H1 (cell line): Measurements from ENCODE around the gene LHFPL2. TPM values are rescaled to one million over a fixed set of nuclear protein-coding genes. Genes with fewer than 3 reads are reported as not detected.
A peak's percentile ranks its signal among the peaks of the same experiment; 100 is the strongest.

ENCODE experiments used
- CTCF ChIA-PET: fragments of 300-600 bp; sonication (Branson Sonifier 250); formaldehyde crosslinking; loops from one replicate; lab custom pipeline; 2021; ENCODE audit not compliant: partially characterized antibody; lab: Charles Lee
- POLR2A ChIA-PET: fragments of 300-600 bp; sonication (Branson Sonifier 250); formaldehyde crosslinking; loops from one replicate; lab custom pipeline; 2021; ENCODE audit warnings: inconsistent platforms; ENCODE audit not compliant: partially characterized antibody; lab: Charles Lee
- DNase-seq, 2 experiments: peaks; one replicate each; pipeline versions ENCODE4 v3.0.0 to v3.0.0-alpha.2; 2010 to 2022; ENCODE audit warnings: low spot score in 2 of 2, low read depth in 1 of 2, mixed read lengths in 1 of 2
- FAIRE-seq: peaks from 2 replicates; lab custom pipeline; 2011; peaks lifted over from hg19 to GRCh38; lab: Jason Lieb, UNC
- H2AFZ ChIP-seq: 2 replicates; pipeline ENCODE4 v1.8.1; 2012; ENCODE audit warnings: low read length, inconsistent platforms
- H2AK5ac ChIP-seq: 2 replicates; pipeline ENCODE4 v1.6.1; 2013; ENCODE audit warnings: low read depth, low read length
- H2BK120ac ChIP-seq: replicated peaks from 2 replicates; pipeline ENCODE3; 2013; ENCODE audit warnings: low read depth, low read length, inconsistent platforms
- H2BK12ac ChIP-seq: 2 replicates; pipeline ENCODE4 v1.6.1; 2013; ENCODE audit warnings: low read depth, low read length
- H2BK15ac ChIP-seq: 2 replicates; pipeline ENCODE4 v1.6.1; 2013; ENCODE audit warnings: low read length
- H2BK20ac ChIP-seq: 2 replicates; pipeline ENCODE4 v1.6.1; 2013; ENCODE audit warnings: low read length
- H2BK5ac ChIP-seq: 2 replicates; pipeline ENCODE4 v1.6.1; 2013; ENCODE audit warnings: low read depth, low read length
- H3K14ac ChIP-seq: 2 replicates; pipeline ENCODE4 v1.6.1; 2013; ENCODE audit warnings: inconsistent platforms; ENCODE audit not compliant: insufficient read length
- H3K18ac ChIP-seq: 2 replicates; pipeline ENCODE4 v1.6.1; 2013; ENCODE audit warnings: low read length; ENCODE audit errors: extremely low read depth
- H3K23ac ChIP-seq: 2 replicates; pipeline ENCODE4 v1.6.1; 2013; ENCODE audit warnings: inconsistent platforms; ENCODE audit not compliant: insufficient read length
- H3K23me2 ChIP-seq: 2 replicates; pipeline ENCODE4 v1.6.1; 2013; ENCODE audit warnings: low read depth, low read length
- H3K27ac ChIP-seq: 2 replicates; pipeline ENCODE4 v1.6.1; 2011; ENCODE audit warnings: low read depth, low read length, inconsistent platforms
- H3K27me3 ChIP-seq, 4 experiments: replicated peaks in 1 of 4; 1 replicate in 1 of 4; 2 replicates in 3 of 4; pipeline versions ENCODE4 v1.6.1 to v1.8.1; 2011 to 2013; ENCODE audit warnings: low read length in 3 of 4, mild to moderate bottlenecking in 3 of 4, inconsistent platforms in 2 of 4, mixed read lengths in 2 of 4, moderate library complexity in 1 of 4; ENCODE audit not compliant: control insufficient read depth in 3 of 4, insufficient read depth in 3 of 4; ENCODE audit errors: extremely low read depth in 1 of 4
- H3K36me3 ChIP-seq, 4 experiments: 2 replicates each; pipeline versions ENCODE4 v1.6.1 to v1.8.1; 2011 to 2013; ENCODE audit warnings: mild to moderate bottlenecking in 4 of 4, low read length in 3 of 4, moderate library complexity in 2 of 4, control low read depth in 1 of 4, inconsistent platforms in 1 of 4; ENCODE audit not compliant: insufficient read depth in 4 of 4, control insufficient read depth in 2 of 4
- H3K4ac ChIP-seq: replicated peaks from 2 replicates; pipeline ENCODE3; 2013; ENCODE audit warnings: low read length, low read depth, mixed read lengths, inconsistent platforms; ENCODE audit not compliant: insufficient read length
- H3K4me1 ChIP-seq, 4 experiments: replicated peaks in 1 of 4; 1 replicate in 1 of 4; 2 replicates in 3 of 4; pipeline versions ENCODE4 v1.6.1 to v1.8.1; 2011 to 2013; ENCODE audit warnings: low read length in 3 of 4, inconsistent platforms in 2 of 4, mixed read lengths in 1 of 4; ENCODE audit not compliant: insufficient read depth in 4 of 4, control insufficient read depth in 3 of 4
- H3K4me2 ChIP-seq, 2 experiments: 2 replicates each; pipeline versions ENCODE4 v1.6.1 to v1.8.1; 2011 to 2013; ENCODE audit warnings: low read depth in 2 of 2, low read length in 2 of 2, control low read depth in 1 of 2, inconsistent platforms in 1 of 2, mild to moderate bottlenecking in 1 of 2; ENCODE audit not compliant: insufficient read depth in 1 of 2
- H3K4me3 ChIP-seq, 4 experiments: fragments of 200-600, 300-600 bp in 1 of 4; sonication (generic), shearing (Covaris generic), sonication (Bioruptor Twin) in 1 of 4; 2 replicates each; pipeline versions ENCODE4 v1.5.1 to v1.8.1; 2011 to 2016; ENCODE audit warnings: low read length in 4 of 4, low read depth in 3 of 4, control low read depth in 2 of 4, inconsistent platforms in 2 of 4, mild to moderate bottlenecking in 2 of 4, mixed read lengths in 1 of 4, moderate library complexity in 1 of 4; ENCODE audit not compliant: insufficient read depth in 2 of 4; ENCODE audit errors: extremely low read depth in 1 of 4
- H3K56ac ChIP-seq: replicated peaks from 2 replicates; pipeline ENCODE3; 2013; ENCODE audit warnings: low read depth, mild to moderate bottlenecking, mixed read lengths, low read length, inconsistent platforms; ENCODE audit not compliant: insufficient read length
- H3K79me1 ChIP-seq: 2 replicates; pipeline ENCODE4 v1.6.1; 2013; ENCODE audit warnings: low read depth, low read length, control low read depth
- H3K79me2 ChIP-seq, 2 experiments: 2 replicates each; pipeline versions ENCODE4 v1.6.1 to v1.8.1; 2012 to 2013; ENCODE audit warnings: low read length in 2 of 2, mild to moderate bottlenecking in 2 of 2, inconsistent platforms in 1 of 2; ENCODE audit not compliant: insufficient read depth in 2 of 2, control insufficient read depth in 1 of 2
- H3K9ac ChIP-seq, 4 experiments: replicated peaks in 1 of 4; 1 replicate in 1 of 4; 2 replicates in 3 of 4; pipeline versions ENCODE4 v1.6.1 to v1.8.1; 2011 to 2013; ENCODE audit warnings: low read depth in 3 of 4, low read length in 3 of 4, control low read depth in 2 of 4, mild to moderate bottlenecking in 2 of 4, moderate library complexity in 2 of 4, inconsistent platforms in 1 of 4; ENCODE audit errors: extremely low read depth in 1 of 4
- H3K9me3 ChIP-seq, 2 experiments: 2 replicates each; pipeline versions ENCODE4 v1.6.1 to v1.8.1; 2012 to 2013; ENCODE audit warnings: mild to moderate bottlenecking in 2 of 2, moderate library complexity in 2 of 2, control low read depth in 1 of 2, inconsistent platforms in 1 of 2, low read depth in 1 of 2, low read length in 1 of 2, mixed read lengths in 1 of 2; ENCODE audit not compliant: insufficient read depth in 2 of 2
- H4K20me1 ChIP-seq, 2 experiments: replicated peaks in 1 of 2; 2 replicates each; pipeline versions ENCODE3 to v1.8.1; 2011 to 2013; ENCODE audit warnings: inconsistent platforms in 2 of 2, low read length in 2 of 2, mild to moderate bottlenecking in 1 of 2; ENCODE audit not compliant: insufficient read depth in 2 of 2, control insufficient read depth in 1 of 2
- H4K5ac ChIP-seq: 2 replicates; pipeline ENCODE4 v1.6.1; 2013; ENCODE audit warnings: low read length, low read depth, mixed read lengths, inconsistent platforms; ENCODE audit not compliant: insufficient read length
- H4K8ac ChIP-seq: 2 replicates; pipeline ENCODE4 v1.8.0; 2013; ENCODE audit warnings: mild to moderate bottlenecking, moderate library complexity, low read length, inconsistent platforms; ENCODE audit not compliant: insufficient read depth; ENCODE audit errors: extremely low read depth
- H4K91ac ChIP-seq: replicated peaks from 2 replicates; pipeline ENCODE3; 2013; ENCODE audit warnings: low read length, mixed read lengths, inconsistent platforms; ENCODE audit not compliant: insufficient read length
- ATF3 ChIP-seq: IDR thresholded peaks from 2 replicates; pipeline ENCODE4 v1.6.1; 2011; ENCODE audit warnings: low read depth, mild to moderate bottlenecking, low read length; ENCODE audit not compliant: insufficient read depth
- EGR1 ChIP-seq: IDR thresholded peaks from 2 replicates; pipeline ENCODE4 v1.6.1; 2011; ENCODE audit warnings: low read depth, low read length, borderline replicate concordance
- RAD21 ChIP-seq, 2 experiments: IDR thresholded peaks in 1 of 2; conservative IDR thresholded peaks in 1 of 2; 2 replicates each; pipeline ENCODE4 v1.6.1; 2011; ENCODE audit warnings: low read depth in 2 of 2, low read length in 2 of 2, improper control_type of control experiment in 1 of 2, inconsistent platforms in 1 of 2, mild to moderate bottlenecking in 1 of 2, moderate library complexity in 1 of 2
- RFX5 ChIP-seq: IDR thresholded peaks from 2 replicates; pipeline ENCODE4 v1.6.1; 2011; ENCODE audit warnings: low read depth, low read length, improper control_type of control experiment, borderline replicate concordance
- RXRA ChIP-seq: IDR thresholded peaks from 2 replicates; pipeline ENCODE4 v1.6.1; 2011; ENCODE audit warnings: low read depth, mild to moderate bottlenecking, low read length, moderate library complexity; ENCODE audit not compliant: insufficient read depth
- ZNF274 ChIP-seq: IDR thresholded peaks from 2 replicates; pipeline ENCODE4 v1.7.0; 2012; ENCODE audit warnings: low read length, borderline replicate concordance; ENCODE audit errors: extremely low read depth
- WGBS, 2 experiments: shearing (Covaris generic) in 1 of 2; methylation state at CpG; one replicate each; pipeline versions ENCODE4 v1.1.6 to v1.1.7; 2013 to 2015; ENCODE audit warnings: low lambda C conversion rate in 2 of 2, mixed read lengths in 2 of 2, inconsistent platforms in 1 of 2, low coverage in 1 of 2, missing lambda C conversion rate in 1 of 2; ENCODE audit not compliant: insufficient replicate concordance in 2 of 2, insufficient coverage in 1 of 2, insufficient read length in 1 of 2; ENCODE audit errors: extremely low coverage in 1 of 2, missing lambda C conversion rate in 1 of 2; 5-methylcytosine and 5-hydroxymethylcytosine counted together
- polyA plus RNA-seq, 7 experiments: library from polyadenylated mRNA; depleted of rRNA in 3 of 7; stranded (reverse) in 5 of 7; unstranded in 2 of 7; fragments of >200 nt in 5 of 7; fragments of 200-250 nt in 2 of 7; gene quantifications; 1 replicate in 5 of 7; 2 replicates in 1 of 7; 4 replicates in 1 of 7; pipeline versions ENCODE4 v1.2.1 to v1.2.3, GENCODE V29; 2011 to 2013; ENCODE audit warnings: missing spikeins in 2 of 7, mixed read lengths in 2 of 7
- total RNA-seq: library from RNA; stranded (reverse); fragmentation: NEBNext Ultra II Directional; extraction: Animal tissue kit (Norgen Biotek cat#: 25700); gene quantifications from 2 replicates; pipeline ENCODE4 v1.2.1, GENCODE V29; 2021

Gene LHFPL2
- total and polyA plus RNA-seq, 2 of the 8 experiments (the other 6 are each of a cell fraction or from before 2014, with no cell fraction given): 9.6 to 43.0 TPM

- no peak overlapping the region for H3K27ac ChIP-seq
- no peak overlapping the region for H2BK12ac ChIP-seq
- H3K4ac ChIP-seq: no peak overlapping the region
- H2BK20ac ChIP-seq: no peak overlapping the region
- no peak overlapping the region for H2BK120ac ChIP-seq
- H2AK5ac ChIP-seq: no peak overlapping the region
- H3K36me3 ChIP-seq: peaks cover 0 to 17% (median 0%) of the 10 kb centered on the region in 4 experiments; a peak in 3 of 8 replicates
- no peaks in the 10 kb centered on the region for H3K27me3 ChIP-seq
- DNase-seq: no peak
- TF ChIP-seq RXRA: no peak
- TF ChIP-seq ZNF274: no peak
- no peak for TF ChIP-seq ATF3
- TF ChIP-seq RAD21 (IDR thresholded peaks at IDR 0.05 in 1 of 2, conservative IDR thresholded peaks at IDR 0.05 in 1 of 2; ENCODE audit: low read depth in 2 of 2, low read length in 2 of 2): 0 out of 4 replicates have a peak, but pooled peaks of 1 of the 2 experiments have one; percentile 9
- no peak for TF ChIP-seq EGR1
- no peak for TF ChIP-seq RFX5
- TF ChIP-seq, all 59 proteins: peak for 1
- Histone ChIP-seq H3K4me1 (peaks cover 10 to 21% (median 13%) of the 10 kb centered on the region in 4 experiments), H3K4me2 (no peak overlapping the region), H3K79me2 (peaks cover 4 to 26% of the 10 kb centered on the region in 2 experiments; a peak in 3 of 4 replicates), H4K5ac (no peak overlapping the region), H2AFZ (no peak overlapping the region), H4K20me1 (peaks cover 1 to 7% of the 10 kb centered on the region in 2 experiments), H3K23ac (no peak overlapping the region), H4K8ac (no peak overlapping the region), H3K9ac (no peak overlapping the region), H3K56ac (no peak overlapping the region), H3K9me3 (no peaks in the 10 kb centered on the region), H3K4me3 (no peak overlapping the region), H3K79me1 (peaks cover 8% of the 10 kb centered on the region), H3K14ac (peak overlapping the region; percentile 34), H2BK15ac (no peak overlapping the region), H3K23me2 (no peaks in the 10 kb centered on the region; the same call in 1 of the 2 replicates), H3K18ac (no peak overlapping the region), H2BK5ac (no peak overlapping the region), H4K91ac (no peak overlapping the region)
- no peak for FAIRE-seq
- WGBS, 2 experiments: 90% methylated on average over 2 of the region's 2 CpGs; no CpG with 5 or more reads in 1 of the 2 experiments
- ChIA-PET CTCF (interaction anchor here (0.5 to 3.6 kb wide), 5 partner anchors 19 to 300 kb away, joined by 3 to 10 read pairs (median 6); no protein-coding TSS in a partner anchor), POLR2A (interaction anchor here (0.8 to 1.4 kb wide), 2 partner anchors 9 to 393 kb away, joined by 3 to 6 read pairs; no protein-coding TSS in a partner anchor)
Measured at GRCh38 chr5:78492224-78492623, 156.3 kb downstream of the LHFPL2 start.
